Gastroesophageal sphincter (tissue), 3 donors: ENCODE data around the gene OPA1.
"Not testable (repeated sequence)": the region's sequence is repeated elsewhere in the genome, so short reads cannot be mapped to it uniquely, and the experiment has no call there.

Source experiments
- POLR2A ChIP-seq, 2 donors: fragments of 450-650 bp; IDR thresholded peaks; one replicate each; pipeline ENCODE4 v1.6.1; 2017; ENCODE audit warnings: antibody characterized with exemption in 2 of 2, mild to moderate bottlenecking in 2 of 2, moderate library complexity in 1 of 2
- POLR2AphosphoS5 ChIP-seq: sonication (generic); formaldehyde crosslinking; IDR thresholded peaks from one replicate; pipeline ENCODE4 v1.6.1; 2017; ENCODE audit warnings: antibody characterized with exemption
- TF ChIP-seq, protein P1 (sequence below), 4 experiments: fragments of 200-600 bp in 2 of 4; fragments of 450-650 bp in 2 of 4; sonication (generic) in 1 of 4; IDR thresholded peaks; one replicate each; pipeline ENCODE4 v1.5.1; 2017 to 2019; ENCODE audit warnings: antibody characterized with exemption in 4 of 4, mild to moderate bottlenecking in 2 of 4, moderate library complexity in 2 of 4

DNA sequence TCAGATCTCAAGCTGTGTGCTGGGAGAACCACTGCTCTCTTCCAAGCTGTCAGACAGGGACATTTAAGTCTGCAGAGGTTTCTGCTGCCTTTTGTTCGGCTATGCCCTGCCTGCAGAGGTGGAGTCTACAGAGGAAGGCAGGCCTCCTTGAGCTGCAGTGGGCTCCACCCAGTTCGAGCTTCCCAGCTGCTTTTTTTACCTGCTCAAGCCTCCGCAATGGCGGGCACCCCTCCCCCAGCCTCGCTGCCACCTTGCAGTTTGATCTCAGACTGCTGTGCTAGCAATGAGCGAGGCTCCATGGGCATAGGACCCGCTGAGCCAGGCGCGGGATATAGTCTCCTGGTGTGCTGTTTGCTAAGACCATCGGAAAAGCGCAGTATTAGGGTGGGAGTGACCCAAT, 17.5 kb downstream of the OPA1 start:
- not testable (repeated sequence) for TF ChIP-seq POLR2AphosphoS5; POLR2A (IDR thresholded peaks at IDR 0.05)
- TF ChIP-seq, protein P1, sequence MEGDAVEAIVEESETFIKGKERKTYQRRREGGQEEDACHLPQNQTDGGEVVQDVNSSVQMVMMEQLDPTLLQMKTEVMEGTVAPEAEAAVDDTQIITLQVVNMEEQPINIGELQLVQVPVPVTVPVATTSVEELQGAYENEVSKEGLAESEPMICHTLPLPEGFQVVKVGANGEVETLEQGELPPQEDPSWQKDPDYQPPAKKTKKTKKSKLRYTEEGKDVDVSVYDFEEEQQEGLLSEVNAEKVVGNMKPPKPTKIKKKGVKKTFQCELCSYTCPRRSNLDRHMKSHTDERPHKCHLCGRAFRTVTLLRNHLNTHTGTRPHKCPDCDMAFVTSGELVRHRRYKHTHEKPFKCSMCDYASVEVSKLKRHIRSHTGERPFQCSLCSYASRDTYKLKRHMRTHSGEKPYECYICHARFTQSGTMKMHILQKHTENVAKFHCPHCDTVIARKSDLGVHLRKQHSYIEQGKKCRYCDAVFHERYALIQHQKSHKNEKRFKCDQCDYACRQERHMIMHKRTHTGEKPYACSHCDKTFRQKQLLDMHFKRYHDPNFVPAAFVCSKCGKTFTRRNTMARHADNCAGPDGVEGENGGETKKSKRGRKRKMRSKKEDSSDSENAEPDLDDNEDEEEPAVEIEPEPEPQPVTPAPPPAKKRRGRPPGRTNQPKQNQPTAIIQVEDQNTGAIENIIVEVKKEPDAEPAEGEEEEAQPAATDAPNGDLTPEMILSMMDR (IDR thresholded peaks at IDR 0.05), result not testable (repeated sequence)
